B cell (primary cell): ENCODE data around the gene USP12. TPM values are rescaled to one million over a fixed set of nuclear protein-coding genes. Genes with fewer than 3 reads are reported as not detected.
"Not testable (repeated sequence)": the region's sequence is repeated elsewhere in the genome, so short reads cannot be mapped to it uniquely, and the experiment has no call there.

Experiments used
- ATAC-seq: fragments of 200-7000 bp; cut with Tn5 transposase; one replicate; pipeline ENCODE4 v1.10.0; 2021; ENCODE audit warnings: low read depth, mild to moderate bottlenecking, moderate number of reproducible peaks, moderate library complexity
- CTCF ChIA-PET: fragments of 350-600 bp; sonication (Branson Sonifier 250); formaldehyde crosslinking; loops from one replicate; lab custom pipeline; 2021; ENCODE audit warnings: antibody characterized with exemption, inconsistent platforms; lab: Charles Lee
- POLR2A ChIA-PET: fragments of 350-600 bp; sonication (Branson Sonifier 250); formaldehyde crosslinking; loops from one replicate; lab custom pipeline; 2021; ENCODE audit warnings: antibody characterized with exemption; lab: Charles Lee
- DNase-seq: peaks from one replicate; pipeline ENCODE4 v3.0.0; 2013
- H2AFZ ChIP-seq: 2 replicates; pipeline ENCODE4 v1.6.1; 2012; ENCODE audit warnings: mild to moderate bottlenecking, low read depth, low read length; ENCODE audit not compliant: insufficient read depth, poor library complexity, severe bottlenecking
- H3K27ac ChIP-seq, 2 donors: 1 replicate in 1 of 2; 2 replicates in 1 of 2; pipeline ENCODE4 v1.5.1; 2012 to 2013; ENCODE audit warnings: low read length in 2 of 2, mild to moderate bottlenecking in 2 of 2, moderate library complexity in 1 of 2
- H3K27me3 ChIP-seq, 4 experiments: fragments of 200-600 bp in 1 of 4; sonication (generic) in 1 of 4; replicated peaks in 1 of 4; 1 replicate in 2 of 4; 2 replicates in 2 of 4; pipeline versions ENCODE4 v1.6.1 to v1.7.0; 2013 to 2016; ENCODE audit warnings: low read length in 3 of 4, mild to moderate bottlenecking in 2 of 4, mixed read lengths in 1 of 4, moderate library complexity in 1 of 4; ENCODE audit not compliant: insufficient read depth in 4 of 4, control insufficient read depth in 3 of 4; ENCODE audit errors: control extremely low read depth in 1 of 4
- H3K36me3 ChIP-seq, 2 experiments: replicated peaks in 1 of 2; 1 replicate in 1 of 2; 2 replicates in 1 of 2; pipeline versions ENCODE4 v1.6.1 to v1.7.1; 2013; ENCODE audit warnings: low read length in 1 of 2; ENCODE audit not compliant: insufficient read depth in 2 of 2, control insufficient read depth in 1 of 2; ENCODE audit errors: control extremely low read depth in 1 of 2, extremely low read depth in 1 of 2
- H3K4me1 ChIP-seq, 2 donors: fragments of 200-600 bp in 1 of 2; sonication (generic) in 1 of 2; 1 replicate in 1 of 2; 2 replicates in 1 of 2; pipeline versions ENCODE4 v1.5.1 to v1.6.1; 2013 to 2017; ENCODE audit warnings: low read length in 2 of 2; ENCODE audit not compliant: control insufficient read depth in 2 of 2, insufficient read depth in 2 of 2
- H3K4me2 ChIP-seq: replicated peaks from 2 replicates; pipeline ENCODE3; 2012; ENCODE audit warnings: mild to moderate bottlenecking, low read depth, low read length; ENCODE audit not compliant: poor library complexity, severe bottlenecking
- H3K4me3 ChIP-seq, 5 experiments: fragments of 200-600 bp in 1 of 5; sonication (generic) in 1 of 5; 1 replicate in 3 of 5; 2 replicates in 2 of 5; pipeline versions ENCODE4 v1.5.1 to v1.7.0; 2011 to 2016; ENCODE audit warnings: low read length in 4 of 5, mild to moderate bottlenecking in 4 of 5, low read depth in 2 of 5, control low read depth in 1 of 5, moderate library complexity in 1 of 5; ENCODE audit not compliant: insufficient read depth in 1 of 5; ENCODE audit errors: control extremely low read depth in 1 of 5, extremely low read depth in 1 of 5
- H3K79me2 ChIP-seq: fragments of 200-600 bp; sonication (generic); one replicate; pipeline ENCODE4 v1.6.0; 2016; ENCODE audit warnings: low read length; ENCODE audit not compliant: control insufficient read depth, insufficient read depth
- H3K9ac ChIP-seq: fragments of 200-600 bp; sonication (generic); 2 replicates; pipeline ENCODE4 v1.6.1; 2017; ENCODE audit warnings: mild to moderate bottlenecking, low read length, moderate library complexity
- H3K9me3 ChIP-seq, 3 donors: one replicate each; pipeline versions ENCODE4 v1.6.1 to v1.7.1; 2013; ENCODE audit warnings: low read length in 2 of 3; ENCODE audit not compliant: control insufficient read depth in 2 of 3, insufficient read depth in 1 of 3; ENCODE audit errors: control extremely low read depth in 1 of 3
- H4K20me1 ChIP-seq: 2 replicates; pipeline ENCODE4 v1.6.0; 2012; ENCODE audit warnings: mild to moderate bottlenecking, low read length; ENCODE audit not compliant: insufficient read depth, control insufficient read depth, poor library complexity, severe bottlenecking
- H3K27ac Mint-ChIP-seq: one replicate; pipeline ENCODE4 v1.8.0; 2021; ENCODE audit warnings: mixed read lengths
- H3K27me3 Mint-ChIP-seq: one replicate; pipeline ENCODE4 v1.8.0; 2021; ENCODE audit warnings: mixed read lengths
- H3K4me1 Mint-ChIP-seq: one replicate; pipeline ENCODE4 v1.8.0; 2021; ENCODE audit warnings: mixed read lengths
- H3K4me3 Mint-ChIP-seq: one replicate; pipeline ENCODE4 v1.8.0; 2021; ENCODE audit warnings: mixed read lengths
- H3K9me3 Mint-ChIP-seq: one replicate; pipeline ENCODE4 v1.8.0; 2022; ENCODE audit warnings: mixed read lengths; ENCODE audit not compliant: insufficient read depth
- CTCF ChIP-seq: fragments of 200-600 bp; IDR thresholded peaks from one replicate; pipeline ENCODE4 v1.8.0; 2022; ENCODE audit warnings: antibody characterized with exemption, mild to moderate bottlenecking
- EZH2 ChIP-seq: IDR thresholded peaks from 2 replicates; pipeline ENCODE4 v1.6.1; 2012; ENCODE audit warnings: borderline replicate concordance, low read depth, mild to moderate bottlenecking, moderate library complexity, low read length; ENCODE audit not compliant: insufficient read depth, poor library complexity, severe bottlenecking
- WGBS: methylation state at CpG from one replicate; pipeline ENCODE4 v1.1.5; 2013; ENCODE audit warnings: missing lambda C conversion rate; ENCODE audit not compliant: insufficient coverage; 5-methylcytosine and 5-hydroxymethylcytosine counted together
- intact Hi-C: fragments of 100-400 bp; cut with micrococcal nuclease; formaldehyde crosslinking; loops from one replicate; pipeline ENCODE4 v1.10.0; 2022
- polyA plus RNA-seq: library from polyadenylated mRNA; depleted of rRNA; stranded (reverse); fragments of >200 nt; gene quantifications from 2 replicates; pipeline ENCODE4 v1.2.3, GENCODE V29; 2012
- total RNA-seq, 2 donors: library from RNA; stranded (reverse); fragments of 120-200 nt in 1 of 2; gene quantifications; 1 replicate in 1 of 2; 2 replicates in 1 of 2; pipeline versions ENCODE4 v1.2.3 to v1.2.4, GENCODE V29; 2013 to 2022

Gene USP12
- total and polyA plus RNA-seq, 2 donors (not counting 1 experiment from before 2014, with no cell fraction given): 21.7 to 46.3 TPM

GRCh38 chr13:27192973-27193372 lies 21.4 kb upstream of the USP12 start:
- TF ChIP-seq CTCF (no peak), EZH2 (no peak)
- Histone ChIP-seq H3K79me2 (no peaks in the 10 kb centered on the region), H3K27me3 (peaks cover 0 to 12% (median 2%) of the 10 kb centered on the region in 4 experiments), H3K9ac (no peak overlapping the region), H3K36me3 (no peaks in the 10 kb centered on the region), H3K4me1 (peaks cover 4 to 5% of the 10 kb centered on the region in 2 donors), H2AFZ (no peak overlapping the region), H3K4me2 (no peak overlapping the region), H3K27ac (no peak overlapping the region), H3K4me3 (no peak overlapping the region), H4K20me1 (no peaks in the 10 kb centered on the region), H3K9me3 (peaks cover 0 to 5% (median 0%) of the 10 kb centered on the region in 3 donors)
- ChIA-PET POLR2A (no interaction called here), CTCF (interaction anchor here (0.7 kb wide), 1 partner anchor 208 kb away, joined by 3 read pairs; no protein-coding TSS in a partner anchor)
- DNase-seq (no peak), ATAC-seq (no peak)
- WGBS: no CpG with 5 or more reads among the region's 1 CpG
- Mint-ChIP-seq H3K4me1 (peaks cover 5% of the 10 kb centered on the region), H3K9me3 (no peaks in the 10 kb centered on the region), H3K27ac (no peak overlapping the region), H3K4me3 (no peak overlapping the region), H3K27me3 (peaks cover 12% of the 10 kb centered on the region)
- intact Hi-C loops: no loop called here

- H3K4me1 Mint-ChIP-seq, H3K9me3 Mint-ChIP-seq, H3K27ac ChIP-seq, intact Hi-C loops, H3K4me2 ChIP-seq, H4K20me1 ChIP-seq, H3K9me3 ChIP-seq, H3K4me3 Mint-ChIP-seq, H3K9ac ChIP-seq, H3K4me1 ChIP-seq, H3K27ac Mint-ChIP-seq, H3K79me2 ChIP-seq, H3K4me3 ChIP-seq, H3K36me3 ChIP-seq: not testable (repeated sequence)
- Histone ChIP-seq H2AFZ (peak overlapping the region; percentile 34), H3K27me3 (peaks cover 0 to 12% (median 2%) of the 10 kb centered on the region in 4 experiments)
- H3K27me3 Mint-ChIP-seq: peaks cover 12% of the 10 kb centered on the region
- WGBS: 0% methylated on average over 1 of the region's 1 CpG
- CTCF ChIA-PET: interaction anchor here (0.7 kb wide), 1 partner anchor 207 kb away, joined by 3 read pairs; no protein-coding TSS in a partner anchor
- POLR2A ChIA-PET: interaction anchor here (0.7 kb wide), 1 partner anchor 60 kb away, joined by 7 read pairs; no protein-coding TSS in a partner anchor
- peak; percentile 28 for DNase-seq
- ATAC-seq: peak; percentile 36
Observed at GRCh38 chr13:27192367-27192766, 20.8 kb upstream of the USP12 start.
